H1 (cell line): ENCODE results near the gene UGT1A3.
A peak's percentile ranks its signal among the peaks of the same experiment; 100 is the strongest.

ENCODE experiments used
- CHD2 ChIP-seq: IDR thresholded peaks from 2 replicates; pipeline ENCODE4 v1.6.1; 2012; ENCODE audit warnings: low read length, improper control_type of control experiment
- CTCF ChIP-seq, 3 experiments: IDR thresholded peaks; 1 replicate in 2 of 3; 2 replicates in 1 of 3; pipeline versions ENCODE4 v1.5.1 to v1.6.1; 2011; ENCODE audit warnings: low read length in 3 of 3, mild to moderate bottlenecking in 3 of 3, inconsistent platforms in 2 of 3, low read depth in 1 of 3, moderate library complexity in 1 of 3; ENCODE audit not compliant: insufficient read depth in 1 of 3; ENCODE audit errors: control extremely low read depth in 1 of 3
- EZH2 ChIP-seq: fragments of 200-600 bp; sonication (generic); IDR thresholded peaks from 2 replicates; pipeline ENCODE4 v1.7.1; 2012; ENCODE audit warnings: low read depth, mild to moderate bottlenecking, moderate library complexity, low read length, inconsistent platforms; ENCODE audit not compliant: severe bottlenecking
- KDM1A ChIP-seq: fragments of 200-600, 300-600 bp; sonication (generic); IDR thresholded peaks from 2 replicates; pipeline ENCODE4 v1.7.1; 2016; ENCODE audit warnings: mild to moderate bottlenecking, low read length, borderline replicate concordance
- MAFK ChIP-seq: IDR thresholded peaks from 2 replicates; pipeline ENCODE4 v1.6.1; 2012; ENCODE audit warnings: low read depth, mild to moderate bottlenecking, improper control_type of control experiment, low read length
- PHF8 ChIP-seq: fragments of 200-600 bp; sonication (generic); conservative IDR thresholded peaks from 2 replicates; pipeline ENCODE4 v1.7.1; 2012; ENCODE audit warnings: low read depth, mild to moderate bottlenecking, inconsistent platforms, low read length, moderate library complexity
- POLR2A ChIP-seq, 2 experiments: IDR thresholded peaks; 1 replicate in 1 of 2; 2 replicates in 1 of 2; pipeline ENCODE4 v1.6.1; 2011; ENCODE audit warnings: low read depth in 2 of 2, low read length in 2 of 2, mild to moderate bottlenecking in 2 of 2; ENCODE audit errors: control extremely low read depth in 1 of 2
- POLR2AphosphoS5 ChIP-seq: IDR thresholded peaks from 2 replicates; pipeline ENCODE4 v1.6.1; 2011; ENCODE audit warnings: low read depth, low read length
- RAD21 ChIP-seq, 2 experiments: IDR thresholded peaks in 1 of 2; conservative IDR thresholded peaks in 1 of 2; 2 replicates each; pipeline ENCODE4 v1.6.1; 2011; ENCODE audit warnings: low read depth in 2 of 2, low read length in 2 of 2, improper control_type of control experiment in 1 of 2, inconsistent platforms in 1 of 2, mild to moderate bottlenecking in 1 of 2, moderate library complexity in 1 of 2
- RFX5 ChIP-seq: IDR thresholded peaks from 2 replicates; pipeline ENCODE4 v1.6.1; 2011; ENCODE audit warnings: low read depth, low read length, improper control_type of control experiment, borderline replicate concordance
- TF ChIP-seq, protein P1 (sequence below): IDR thresholded peaks from 2 replicates; pipeline ENCODE4 v1.6.1; 2011; ENCODE audit warnings: low read length, improper control_type of control experiment
- TF ChIP-seq, protein P2 (sequence below): IDR thresholded peaks from 2 replicates; pipeline ENCODE4 v1.6.1; 2012; ENCODE audit warnings: inconsistent platforms
- TF ChIP-seq, protein P3 (sequence below): IDR thresholded peaks from 2 replicates; pipeline ENCODE4 v1.6.1; 2011; ENCODE audit warnings: low read depth, mild to moderate bottlenecking, low read length; ENCODE audit not compliant: insufficient read depth

DNA sequence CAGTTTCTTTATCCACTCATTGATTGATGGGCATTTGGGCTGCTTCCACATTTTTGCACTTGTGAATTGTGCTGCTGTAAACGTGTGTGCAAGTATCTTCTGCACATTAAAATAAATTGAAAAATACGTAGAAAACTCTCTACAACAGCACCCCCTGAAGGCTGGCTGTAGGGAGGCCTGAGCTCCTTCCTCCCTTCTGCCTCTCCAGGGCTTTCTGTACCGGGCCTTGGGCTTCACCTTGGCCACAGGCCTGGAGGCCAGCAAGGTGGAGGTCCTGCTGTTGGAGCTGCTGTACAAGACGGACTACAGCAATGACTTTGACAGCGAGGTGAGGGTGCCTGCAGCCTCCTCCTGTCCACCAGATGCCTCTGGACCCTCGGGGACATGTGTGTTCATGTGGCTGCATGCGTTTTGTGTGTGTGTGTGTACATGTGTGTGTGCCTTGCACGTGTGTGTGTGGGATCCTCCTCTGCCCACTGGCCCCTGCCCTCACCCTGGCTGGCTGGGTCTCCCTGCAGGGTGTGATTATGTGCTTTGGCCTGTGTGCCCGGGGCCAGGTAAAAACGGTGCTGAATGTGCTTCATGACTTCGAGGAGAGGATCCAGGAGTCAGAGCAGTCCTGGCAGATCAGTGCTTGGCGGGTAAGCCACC lies 78.5 kb downstream of the UGT1A3 start:
- TF ChIP-seq KDM1A, result no peak
- peak in 1 of 3 experiments; percentile 14; a peak in 2 of 4 replicates for TF ChIP-seq CTCF (IDR thresholded peaks at IDR 0.05; ENCODE audit: control extremely low read depth in 1 of 3, insufficient read depth in 1 of 3, low read depth in 1 of 3, low read length in 3 of 3)
- no peak for TF ChIP-seq PHF8
- TF ChIP-seq POLR2AphosphoS5, result no peak
- TF ChIP-seq, protein P1, sequence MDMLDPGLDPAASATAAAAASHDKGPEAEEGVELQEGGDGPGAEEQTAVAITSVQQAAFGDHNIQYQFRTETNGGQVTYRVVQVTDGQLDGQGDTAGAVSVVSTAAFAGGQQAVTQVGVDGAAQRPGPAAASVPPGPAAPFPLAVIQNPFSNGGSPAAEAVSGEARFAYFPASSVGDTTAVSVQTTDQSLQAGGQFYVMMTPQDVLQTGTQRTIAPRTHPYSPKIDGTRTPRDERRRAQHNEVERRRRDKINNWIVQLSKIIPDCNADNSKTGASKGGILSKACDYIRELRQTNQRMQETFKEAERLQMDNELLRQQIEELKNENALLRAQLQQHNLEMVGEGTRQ, result no peak
- TF ChIP-seq, protein P2, sequence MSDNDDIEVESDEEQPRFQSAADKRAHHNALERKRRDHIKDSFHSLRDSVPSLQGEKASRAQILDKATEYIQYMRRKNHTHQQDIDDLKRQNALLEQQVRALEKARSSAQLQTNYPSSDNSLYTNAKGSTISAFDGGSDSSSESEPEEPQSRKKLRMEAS, result no peak
- TF ChIP-seq CHD2, result no peak
- no peak for TF ChIP-seq EZH2
- TF ChIP-seq, protein P3, sequence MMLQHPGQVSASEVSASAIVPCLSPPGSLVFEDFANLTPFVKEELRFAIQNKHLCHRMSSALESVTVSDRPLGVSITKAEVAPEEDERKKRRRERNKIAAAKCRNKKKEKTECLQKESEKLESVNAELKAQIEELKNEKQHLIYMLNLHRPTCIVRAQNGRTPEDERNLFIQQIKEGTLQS, result no peak
- TF ChIP-seq MAFK, result no peak
- no peak for TF ChIP-seq POLR2A (IDR thresholded peaks at IDR 0.05; ENCODE audit: control extremely low read depth in 1 of 2, low read depth in 2 of 2, low read length in 2 of 2)
- TF ChIP-seq RFX5, result no peak
- peak in 1 of 2 experiments; percentile 27; a peak in 2 of 4 replicates for TF ChIP-seq RAD21 (IDR thresholded peaks at IDR 0.05 in 1 of 2, conservative IDR thresholded peaks at IDR 0.05 in 1 of 2; ENCODE audit: low read depth in 2 of 2, low read length in 2 of 2)
